HUES6 (cell line): ENCODE measurements around the gene DCTD.
"Not testable (repeated sequence)": the region's sequence is repeated elsewhere in the genome, so short reads cannot be mapped to it uniquely, and the experiment has no call there.

Experiments
- H3K27ac ChIP-seq: 2 replicates; pipeline ENCODE4 v1.7.0; 2013; ENCODE audit warnings: low read depth, mild to moderate bottlenecking, low read length, inconsistent platforms
- H3K27me3 ChIP-seq: 2 replicates; pipeline ENCODE4 v1.6.1; 2013; ENCODE audit warnings: low read length; ENCODE audit not compliant: control insufficient read depth, insufficient read depth
- H3K36me3 ChIP-seq: 2 replicates; pipeline ENCODE4 v1.6.1; 2013; ENCODE audit warnings: low read length; ENCODE audit not compliant: control insufficient read depth, insufficient read depth
- H3K4me1 ChIP-seq: 2 replicates; pipeline ENCODE4 v1.6.1; 2013; ENCODE audit warnings: low read length; ENCODE audit not compliant: control insufficient read depth, insufficient read depth
- H3K4me3 ChIP-seq: 2 replicates; pipeline ENCODE4 v1.5.1; 2013; ENCODE audit warnings: low read depth, low read length
- H3K9ac ChIP-seq: one replicate; pipeline ENCODE4 v1.6.1; 2013; ENCODE audit warnings: mild to moderate bottlenecking, low read length
- H3K9me3 ChIP-seq: 2 replicates; pipeline ENCODE4 v1.6.1; 2013; ENCODE audit warnings: low read depth, low read length; ENCODE audit not compliant: control insufficient read depth, insufficient read depth

Gene DCTD

GRCh38 chr4:182904211-182904761 is 12.9 kb downstream of the DCTD start:
- Histone ChIP-seq H3K4me3 (no peak overlapping the region), H3K27me3 (no peaks in the 10 kb centered on the region), H3K9me3 (no peaks in the 10 kb centered on the region), H3K36me3 (peaks cover 42% of the 10 kb centered on the region), H3K4me1 (peaks cover 5% of the 10 kb centered on the region; the same call in 1 of the 2 replicates), H3K27ac (no peak overlapping the region), H3K9ac (no peak overlapping the region)

GRCh38 chr4:182903013-182903412 is 14.2 kb downstream of the DCTD start:
- Histone ChIP-seq H3K36me3 (peaks cover 40% of the 10 kb centered on the region), H3K27ac (no peak overlapping the region), H3K27me3 (no peaks in the 10 kb centered on the region), H3K9me3 (no peaks in the 10 kb centered on the region), H3K4me3 (no peak overlapping the region), H3K9ac (no peak overlapping the region), H3K4me1 (peaks cover 5% of the 10 kb centered on the region; the same call in 1 of the 2 replicates)

GRCh38 chr4:182901337-182901736 is 15.8 kb downstream of the DCTD start:
- Histone ChIP-seq H3K4me1 (peaks cover 5% of the 10 kb centered on the region; the same call in 1 of the 2 replicates), H3K36me3 (peaks cover 38% of the 10 kb centered on the region)

GRCh38 chr4:182900021-182900420 is 17.2 kb downstream of the DCTD start:
- H3K9ac ChIP-seq, H3K4me3 ChIP-seq, H3K27ac ChIP-seq, H3K4me1 ChIP-seq, H3K27me3 ChIP-seq, H3K9me3 ChIP-seq: not testable (repeated sequence)
- peaks cover 39% of the 10 kb centered on the region for H3K36me3 ChIP-seq

More at GRCh38 chr4:182901337-182901736, 15.8 kb downstream of the DCTD start:
- Histone ChIP-seq H3K9ac (no peak overlapping the region), H3K27ac (no peak overlapping the region), H3K9me3 (no peaks in the 10 kb centered on the region), H3K27me3 (no peaks in the 10 kb centered on the region), H3K4me3 (no peak overlapping the region)

- Histone ChIP-seq H3K9ac (no peak overlapping the region), H3K9me3 (no peaks in the 10 kb centered on the region), H3K4me3 (no peak overlapping the region), H3K27me3 (no peaks in the 10 kb centered on the region), H3K4me1 (no peaks in the 10 kb centered on the region), H3K36me3 (peaks cover 44% of the 10 kb centered on the region), H3K27ac (no peak overlapping the region)
Measured at GRCh38 chr4:182898479-182898799, 18.7 kb downstream of the DCTD start.

GRCh38 chr4:182897601-182898478 is 19.3 kb downstream of the DCTD start:
- Histone ChIP-seq H3K4me3 (no peak overlapping the region), H3K4me1 (no peaks in the 10 kb centered on the region), H3K9ac (no peak overlapping the region), H3K27me3 (no peaks in the 10 kb centered on the region), H3K36me3 (peaks cover 44% of the 10 kb centered on the region), H3K9me3 (no peaks in the 10 kb centered on the region), H3K27ac (no peak overlapping the region)

- H3K9me3 ChIP-seq: no peaks in the 10 kb centered on the region
- H3K27ac ChIP-seq: no peak overlapping the region
- peaks cover 52% of the 10 kb centered on the region for H3K36me3 ChIP-seq
Measured at GRCh38 chr4:182896421-182896820, 20.8 kb downstream of the DCTD start.

GRCh38 chr4:182895791-182896292 is 21.3 kb downstream of the DCTD start:
- no peaks in the 10 kb centered on the region for H3K4me1 ChIP-seq
- no peak overlapping the region for H3K4me3 ChIP-seq
- H3K9ac ChIP-seq: no peak overlapping the region
- peaks cover 52% of the 10 kb centered on the region for H3K36me3 ChIP-seq
- H3K9me3 ChIP-seq: no peaks in the 10 kb centered on the region
- H3K27me3 ChIP-seq: no peaks in the 10 kb centered on the region
- H3K27ac ChIP-seq: no peak overlapping the region

More at GRCh38 chr4:182896421-182896820, 20.8 kb downstream of the DCTD start:
- no peak overlapping the region for H3K9ac ChIP-seq
- no peaks in the 10 kb centered on the region for H3K27me3 ChIP-seq
- H3K4me1 ChIP-seq: no peaks in the 10 kb centered on the region
- no peak overlapping the region for H3K4me3 ChIP-seq

- no peak overlapping the region for H3K4me3 ChIP-seq
- no peaks in the 10 kb centered on the region for H3K9me3 ChIP-seq
- H3K27me3 ChIP-seq: no peaks in the 10 kb centered on the region
- no peak overlapping the region for H3K27ac ChIP-seq
- no peaks in the 10 kb centered on the region for H3K4me1 ChIP-seq
- no peak overlapping the region for H3K9ac ChIP-seq
- peaks cover 59% of the 10 kb centered on the region for H3K36me3 ChIP-seq
Measured at GRCh38 chr4:182894681-182895275, 22.4 kb downstream of the DCTD start.

GRCh38 chr4:182893474-182894080 is 23.6 kb downstream of the DCTD start:
- Histone ChIP-seq H3K9me3 (no peaks in the 10 kb centered on the region), H3K4me3 (no peak overlapping the region), H3K36me3 (peaks cover 65% of the 10 kb centered on the region)

GRCh38 chr4:182893047-182893446 is 24.1 kb downstream of the DCTD start:
- H3K27me3 ChIP-seq: no peaks in the 10 kb centered on the region
- peaks cover 71% of the 10 kb centered on the region for H3K36me3 ChIP-seq
- no peak overlapping the region for H3K4me3 ChIP-seq
- no peak overlapping the region for H3K9ac ChIP-seq
- H3K4me1 ChIP-seq: no peaks in the 10 kb centered on the region
- no peak overlapping the region for H3K27ac ChIP-seq
- no peaks in the 10 kb centered on the region for H3K9me3 ChIP-seq

More at GRCh38 chr4:182893474-182894080, 23.6 kb downstream of the DCTD start:
- H3K4me1 ChIP-seq: no peaks in the 10 kb centered on the region
- H3K27me3 ChIP-seq: no peaks in the 10 kb centered on the region
- no peak overlapping the region for H3K27ac ChIP-seq
- no peak overlapping the region for H3K9ac ChIP-seq
